ENCODE results near the gene BLTP3B.

Gene BLTP3B

GRCh38 chr12:100120355-100120754 lies 22.3 kb downstream of the BLTP3B start:
- no peak for DNase-seq (ENCODE audit: low read depth)

DNA sequence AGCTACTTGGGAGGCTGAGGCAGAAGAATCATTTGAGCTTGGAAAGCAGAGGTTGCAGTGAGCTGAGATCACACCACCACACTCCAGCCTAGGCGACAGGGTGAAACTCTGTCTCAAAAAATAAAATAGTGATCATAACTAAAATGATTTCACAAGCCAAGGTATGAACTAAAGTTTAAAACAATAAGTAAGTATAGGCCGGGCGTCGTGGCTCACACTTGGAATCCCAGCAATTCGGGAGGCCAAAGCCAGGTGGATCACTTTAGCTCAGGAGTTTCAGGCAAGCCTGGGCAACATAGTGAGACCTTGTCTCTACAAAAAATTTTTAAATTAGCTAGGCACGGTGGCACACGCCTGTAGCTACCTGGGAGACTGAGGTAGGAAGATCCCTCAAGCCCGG lies 27.4 kb downstream of the BLTP3B start:
- DNase-seq (ENCODE audit: low read depth): no peak

GRCh38 chr12:100114574-100114973 lies 28.1 kb downstream of the BLTP3B start:
- no peak for DNase-seq (ENCODE audit: low read depth)

DNA sequence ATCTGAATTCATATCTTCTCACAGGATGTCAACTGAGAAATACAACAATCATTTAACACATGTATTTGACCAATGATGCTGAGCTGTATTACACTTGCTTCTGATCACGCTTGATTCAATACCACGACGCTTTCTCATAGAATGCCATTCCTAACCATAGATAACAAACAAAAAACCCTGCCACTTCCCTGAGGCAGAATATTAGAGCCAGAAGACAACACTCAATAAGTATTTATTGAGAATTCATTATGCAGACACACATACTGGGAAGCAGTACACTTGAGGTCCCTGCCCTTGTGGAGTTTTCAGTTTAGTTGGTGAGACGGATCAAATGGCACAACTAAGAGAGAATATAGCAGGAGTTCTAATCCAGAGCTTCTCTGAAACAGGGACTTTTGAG lies 32.4 kb downstream of the BLTP3B start:
- no peak for DNase-seq (ENCODE audit: low read depth)

DNA sequence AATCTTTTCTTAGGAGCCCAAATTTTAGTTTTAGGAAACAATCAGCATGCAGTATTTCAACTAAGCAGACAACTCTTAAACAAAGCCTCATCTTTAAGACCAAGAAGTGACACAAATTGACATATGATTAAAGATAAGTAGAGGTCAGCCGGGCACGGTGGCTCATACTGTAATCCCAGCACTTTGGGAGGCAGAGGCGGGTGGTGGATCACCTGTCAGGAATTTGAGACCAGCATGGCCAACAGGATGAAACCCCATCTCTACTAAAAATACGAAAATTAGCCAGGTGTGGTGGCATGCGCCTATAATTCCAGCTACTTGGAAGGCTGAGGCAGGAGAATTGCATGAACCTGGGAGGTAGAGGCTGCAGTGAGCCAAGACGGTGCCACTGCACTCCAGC lies 35.8 kb downstream of the BLTP3B start:
- DNase-seq (ENCODE audit: low read depth): no peak

- no peak for DNase-seq (ENCODE audit: low read depth)
Measured at GRCh38 chr12:100105661-100106060, 37.0 kb downstream of the BLTP3B start.

DNA sequence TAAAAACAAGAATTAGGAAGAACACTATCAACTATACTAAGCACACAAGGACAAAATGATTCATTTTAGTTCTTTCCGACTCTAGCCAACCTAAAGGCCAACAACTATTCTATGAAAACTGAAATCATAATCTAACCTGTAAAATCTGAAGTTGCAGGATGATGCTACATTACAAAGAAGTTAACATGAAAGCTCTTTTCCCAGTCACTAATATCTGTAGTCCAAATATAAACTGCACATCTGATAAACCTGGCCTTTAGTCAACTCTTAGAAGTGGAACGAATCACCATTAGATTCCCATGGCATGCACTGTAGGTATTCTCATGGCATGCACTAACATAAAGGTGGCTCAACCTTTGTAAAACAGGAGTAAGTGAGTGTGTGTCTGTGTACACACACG lies 41.7 kb downstream of the BLTP3B start:
- no peak for DNase-seq (ENCODE audit: low read depth)
